H9 (cell line): ENCODE data around the gene CAPN8. TPM values are rescaled to one million over a fixed set of nuclear protein-coding genes. Genes with fewer than 3 reads are reported as not detected.

ENCODE experiments used
- DNase-seq: peaks from one replicate; pipeline ENCODE4 v3.0.0-alpha.2; 2017
- H2AFZ ChIP-seq: one replicate; pipeline ENCODE4 v1.6.1; 2013; ENCODE audit warnings: mild to moderate bottlenecking, low read length, control low read depth, moderate library complexity
- H2AK5ac ChIP-seq: 2 replicates; pipeline ENCODE4 v1.6.1; 2013; ENCODE audit warnings: low read length, control low read depth, mixed read lengths; ENCODE audit not compliant: insufficient read length
- H2BK120ac ChIP-seq: one replicate; pipeline ENCODE4 v1.6.1; 2013; ENCODE audit warnings: low read depth, mild to moderate bottlenecking, low read length, control low read depth, inconsistent platforms; ENCODE audit not compliant: poor library complexity, severe bottlenecking
- H2BK12ac ChIP-seq: 2 replicates; pipeline ENCODE4 v1.6.1; 2013; ENCODE audit warnings: low read length, control low read depth, mixed read lengths, low read depth; ENCODE audit not compliant: insufficient read length
- H2BK15ac ChIP-seq: 2 replicates; pipeline ENCODE4 v1.6.1; 2013; ENCODE audit warnings: low read depth, low read length, control low read depth
- H2BK20ac ChIP-seq: one replicate; pipeline ENCODE4 v1.6.1; 2013; ENCODE audit warnings: low read depth, mild to moderate bottlenecking, low read length, control low read depth, inconsistent platforms; ENCODE audit not compliant: poor library complexity, severe bottlenecking
- H2BK5ac ChIP-seq: 2 replicates; pipeline ENCODE4 v1.6.1; 2013; ENCODE audit warnings: low read length, control low read depth, mixed read lengths; ENCODE audit not compliant: insufficient read length
- H3K14ac ChIP-seq: 2 replicates; pipeline ENCODE4 v1.6.1; 2013; ENCODE audit warnings: low read length, control low read depth; ENCODE audit not compliant: insufficient read depth
- H3K18ac ChIP-seq: 2 replicates; pipeline ENCODE4 v1.6.1; 2013; ENCODE audit warnings: low read depth, mild to moderate bottlenecking, mixed read lengths, low read length, control low read depth; ENCODE audit not compliant: insufficient read length
- H3K23ac ChIP-seq: 2 replicates; pipeline ENCODE4 v1.6.1; 2013; ENCODE audit warnings: low read length, control low read depth, mixed read lengths, low read depth; ENCODE audit not compliant: insufficient read length
- H3K23me2 ChIP-seq: 2 replicates; pipeline ENCODE4 v1.6.1; 2013; ENCODE audit warnings: low read depth, mild to moderate bottlenecking, mixed read lengths, low read length, control low read depth; ENCODE audit not compliant: insufficient read length, poor library complexity, severe bottlenecking
- H3K27ac ChIP-seq: 2 replicates; pipeline ENCODE4 v1.5.1; 2013; ENCODE audit warnings: low read length, control low read depth, mixed read lengths, low read depth; ENCODE audit not compliant: insufficient read length
- H3K27me3 ChIP-seq: 2 replicates; pipeline ENCODE4 v1.6.1; 2013; ENCODE audit warnings: low read length, control low read depth, inconsistent platforms; ENCODE audit not compliant: insufficient read depth
- H3K4ac ChIP-seq: 2 replicates; pipeline ENCODE4 v1.6.1; 2013; ENCODE audit warnings: low read depth, mild to moderate bottlenecking, control low read depth, inconsistent platforms, low read length, moderate library complexity
- H3K4me1 ChIP-seq: 2 replicates; pipeline ENCODE4 v1.6.1; 2013; ENCODE audit warnings: low read length, control low read depth, inconsistent platforms; ENCODE audit not compliant: insufficient read depth
- H3K4me2 ChIP-seq: 2 replicates; pipeline ENCODE4 v1.6.1; 2013; ENCODE audit warnings: low read length, control low read depth, mixed read lengths; ENCODE audit not compliant: insufficient read length, insufficient read depth
- H3K56ac ChIP-seq: 2 replicates; pipeline ENCODE4 v1.6.1; 2013; ENCODE audit warnings: low read depth, mild to moderate bottlenecking, mixed read lengths, low read length, control low read depth; ENCODE audit not compliant: insufficient read length
- H3K79me1 ChIP-seq: 2 replicates; pipeline ENCODE4 v1.6.1; 2013; ENCODE audit warnings: low read depth, mild to moderate bottlenecking, moderate library complexity, low read length, control low read depth, inconsistent platforms; ENCODE audit not compliant: insufficient read depth, poor library complexity, severe bottlenecking
- H3K79me2 ChIP-seq: 2 replicates; pipeline ENCODE4 v1.6.1; 2013; ENCODE audit warnings: low read length, control low read depth, inconsistent platforms; ENCODE audit not compliant: insufficient read depth
- H3K9ac ChIP-seq: 2 replicates; pipeline ENCODE4 v1.6.1; 2013; ENCODE audit warnings: low read length, control low read depth, mixed read lengths; ENCODE audit not compliant: insufficient read length; ENCODE audit errors: extremely low read depth
- H3K9me3 ChIP-seq: one replicate; pipeline ENCODE4 v1.6.1; 2013; ENCODE audit warnings: low read depth, low read length, inconsistent platforms; ENCODE audit not compliant: control insufficient read depth
- H3T11ph ChIP-seq: one replicate; pipeline ENCODE4 v1.6.1; 2013; ENCODE audit warnings: mild to moderate bottlenecking, low read length, control low read depth, inconsistent platforms
- H4K20me1 ChIP-seq: one replicate; pipeline ENCODE4 v1.6.1; 2013; ENCODE audit not compliant: control insufficient read depth, insufficient read length, insufficient read depth
- H4K5ac ChIP-seq: 2 replicates; pipeline ENCODE4 v1.6.1; 2013; ENCODE audit warnings: low read depth, mild to moderate bottlenecking, mixed read lengths, low read length, control low read depth; ENCODE audit not compliant: insufficient read length
- H4K8ac ChIP-seq: replicated peaks from 2 replicates; pipeline ENCODE4 v1.6.1; 2013; ENCODE audit warnings: low read length, control low read depth, mixed read lengths, low read depth; ENCODE audit not compliant: insufficient read length
- H4K91ac ChIP-seq: 2 replicates; pipeline ENCODE4 v1.6.1; 2013; ENCODE audit warnings: low read depth, mild to moderate bottlenecking, moderate library complexity, mixed read lengths, low read length, control low read depth; ENCODE audit not compliant: insufficient read length
- H3K27ac Mint-ChIP-seq, 3 experiments: 2 replicates in 2 of 3; 3 replicates in 1 of 3; pipeline ENCODE4 v1.8.0; 2020 to 2021; ENCODE audit warnings: mixed read lengths in 3 of 3, mild to moderate bottlenecking in 1 of 3, moderate library complexity in 1 of 3
- H3K27me3 Mint-ChIP-seq: 2 replicates; pipeline ENCODE4 v1.8.0; 2021; ENCODE audit warnings: low read depth, mild to moderate bottlenecking, moderate library complexity, mixed read lengths
- H3K36me3 Mint-ChIP-seq, 3 experiments: 2 replicates in 2 of 3; 3 replicates in 1 of 3; pipeline ENCODE4 v1.8.0; 2020 to 2021; ENCODE audit warnings: low read depth in 3 of 3, mixed read lengths in 3 of 3; ENCODE audit not compliant: insufficient read depth in 1 of 3
- H3K4me1 Mint-ChIP-seq, 2 experiments: 2 replicates each; pipeline ENCODE4 v1.8.0; 2020; ENCODE audit warnings: mixed read lengths in 2 of 2
- H3K4me3 Mint-ChIP-seq, 2 experiments: 2 replicates in 1 of 2; 3 replicates in 1 of 2; pipeline ENCODE4 v1.8.0; 2020 to 2021; ENCODE audit warnings: mild to moderate bottlenecking in 2 of 2, mixed read lengths in 2 of 2, moderate library complexity in 1 of 2
- H3K9me3 Mint-ChIP-seq, 2 experiments: 2 replicates in 1 of 2; 3 replicates in 1 of 2; pipeline ENCODE4 v1.8.0; 2020; ENCODE audit warnings: mild to moderate bottlenecking in 2 of 2, mixed read lengths in 2 of 2, moderate library complexity in 1 of 2
- CTCF ChIP-seq: fragments of 200-600 bp; sonication (generic); conservative IDR thresholded peaks from 3 replicates; pipeline ENCODE4 v1.8.0; 2021; ENCODE audit warnings: antibody characterized with exemption, mild to moderate bottlenecking
- WGBS: extraction: QIAGEN DNeasy Blood & Tissue Kit; methylation state at CpG from one replicate; pipeline ENCODE4 v1.1.7; 2013; ENCODE audit warnings: missing lambda C conversion rate, low lambda C conversion rate, mixed read lengths; ENCODE audit not compliant: insufficient read length; ENCODE audit errors: extremely low coverage; 5-methylcytosine and 5-hydroxymethylcytosine counted together
- total RNA-seq: library from RNA; stranded (reverse); gene quantifications from 2 replicates; pipeline ENCODE4 v1.2.1, GENCODE V29; 2021

CAPN8 gene
- total RNA-seq, 1 experiment from 2014 or later, result not detected

GRCh38 chr1:223635236-223635635 is 30.3 kb downstream of the CAPN8 start:
- no peak overlapping the region for H4K5ac ChIP-seq
- no peak overlapping the region for H2BK12ac ChIP-seq
- no peaks in the 10 kb centered on the region for H3K27me3 ChIP-seq
- H2BK20ac ChIP-seq, result no peak overlapping the region
- no peaks in the 10 kb centered on the region; the same call in 1 of the 2 replicates for H3K4me1 ChIP-seq
- peaks cover 7% of the 10 kb centered on the region; the same call in 1 of the 2 replicates for H3K27me3 Mint-ChIP-seq
- H3K9me3 ChIP-seq, result no peaks in the 10 kb centered on the region
- H3K9me3 Mint-ChIP-seq, result peaks cover 4 to 9% of the 10 kb centered on the region in 2 experiments; a peak in 3 of 5 replicates
- no peak overlapping the region for H3K4ac ChIP-seq
- H3K36me3 Mint-ChIP-seq, result peaks cover 0 to 9% (median 2%) of the 10 kb centered on the region in 3 experiments; a peak in 3 of 7 replicates
- no peaks in the 10 kb centered on the region; a peak in 2 of 4 replicates for H3K4me1 Mint-ChIP-seq
- no peaks in the 10 kb centered on the region for H4K20me1 ChIP-seq
- no peak overlapping the region for H3K4me3 Mint-ChIP-seq
- H3K9ac ChIP-seq, result no peak overlapping the region
- no peak overlapping the region for H3K27ac ChIP-seq
- no peak overlapping the region for H3K56ac ChIP-seq
- no peak overlapping the region for H2AFZ ChIP-seq
- no peak overlapping the region for H3T11ph ChIP-seq
- no peak overlapping the region for H2BK5ac ChIP-seq
- H3K23me2 ChIP-seq, result no peaks in the 10 kb centered on the region
- H3K27ac Mint-ChIP-seq, result no peak overlapping the region
- no peak overlapping the region for H2AK5ac ChIP-seq
- no peak overlapping the region for H3K23ac ChIP-seq
- no peak overlapping the region for H4K8ac ChIP-seq
- H4K91ac ChIP-seq, result no peak overlapping the region
- no peaks in the 10 kb centered on the region for H3K79me1 ChIP-seq
- no peak for TF ChIP-seq CTCF
- WGBS, result no CpG with 5 or more reads among the region's 4 CpGs
- DNase-seq, result no peak
- no peaks in the 10 kb centered on the region for H3K79me2 ChIP-seq
- no peak overlapping the region for H2BK120ac ChIP-seq
- no peak overlapping the region for H3K4me2 ChIP-seq
- no peak overlapping the region for H2BK15ac ChIP-seq
- H3K14ac ChIP-seq, result no peak overlapping the region
- H3K18ac ChIP-seq, result no peak overlapping the region
